PC-3 (cell line): ENCODE results near the gene PDCD1LG2. TPM values are rescaled to one million over a fixed set of nuclear protein-coding genes. Genes with fewer than 3 reads are reported as not detected.

ENCODE experiments used
- ATAC-seq: fragments of 200-7000 bp; cut with Tn5 transposase; 2 replicates; pipeline ENCODE4 v1.9.1; 2020; ENCODE audit warnings: mild to moderate bottlenecking, moderate library complexity
- BruUV-seq: library from RNA; stranded (reverse); fragments of 400-500 nt; replicated peaks from 2 replicates; lab custom pipeline; 2021; lab: Mats Ljungman, UMichigan
- CTCF ChIA-PET: fragments of 300-600 bp; sonication (Branson Sonifier 250); formaldehyde crosslinking; loops from one replicate; lab custom pipeline; 2022; ENCODE audit warnings: antibody characterized with exemption; lab: Charles Lee
- POLR2A ChIA-PET: fragments of 300-600 bp; sonication (Branson Sonifier 250); formaldehyde crosslinking; loops from one replicate; lab custom pipeline; 2022; ENCODE audit warnings: antibody characterized with exemption; ENCODE audit not compliant: unreplicated experiment; lab: Charles Lee
- DNase-seq: peaks from one replicate; pipeline ENCODE4 v3.0.0-alpha.2; 2015
- H2AFZ ChIP-seq: fragments of 300-600 bp; sonication (generic); 2 replicates; pipeline ENCODE4 v1.6.0; 2016; ENCODE audit warnings: antibody characterized with exemption, low read length
- H3F3A ChIP-seq: fragments of 300-600 bp; sonication (generic); one replicate; pipeline ENCODE4 v1.6.0; 2017; ENCODE audit warnings: antibody characterized with exemption, low read length, control low read depth, mild to moderate bottlenecking; ENCODE audit not compliant: unreplicated experiment
- H3K27ac ChIP-seq: fragments of 300-600 bp; sonication (generic); 2 replicates; pipeline ENCODE4 v1.5.1; 2016; ENCODE audit warnings: mild to moderate bottlenecking, low read length
- H3K27me3 ChIP-seq: fragments of 300-600 bp; sonication (generic); 2 replicates; pipeline ENCODE4 v1.6.1; 2016; ENCODE audit warnings: low read length, mixed read lengths
- H3K36me3 ChIP-seq: fragments of 300-600 bp; sonication (generic); 2 replicates; pipeline ENCODE4 v1.6.1; 2016; ENCODE audit warnings: low read depth, mixed run types, low read length, mixed read lengths
- H3K4me1 ChIP-seq: fragments of 300-600 bp; sonication (generic); 2 replicates; pipeline ENCODE4 v1.5.1; 2016; ENCODE audit warnings: low read length; ENCODE audit not compliant: insufficient read depth
- H3K4me2 ChIP-seq: fragments of 300-600 bp; sonication (generic); 2 replicates; pipeline ENCODE4 v1.6.0; 2016; ENCODE audit warnings: low read length
- H3K4me3 ChIP-seq: fragments of 300-600 bp; sonication (generic); 2 replicates; pipeline ENCODE4 v1.5.1; 2016; ENCODE audit warnings: mild to moderate bottlenecking, low read length, mixed read lengths
- H3K79me2 ChIP-seq: fragments of 300-600 bp; sonication (generic); 2 replicates; pipeline ENCODE4 v1.6.1; 2017; ENCODE audit warnings: low read length, mixed read lengths
- H3K9ac ChIP-seq: fragments of 300-600 bp; sonication (generic); 2 replicates; pipeline ENCODE4 v1.6.0; 2016; ENCODE audit warnings: mild to moderate bottlenecking, low read length
- H3K9me2 ChIP-seq: fragments of 300-600 bp; sonication (generic); replicated peaks from 2 replicates; pipeline ENCODE4 v1.6.1; 2016; ENCODE audit warnings: mixed run types, low read length, mixed read lengths
- H3K9me3 ChIP-seq: fragments of 300-600 bp; sonication (generic); 2 replicates; pipeline ENCODE4 v1.6.1; 2016; ENCODE audit warnings: low read length, mixed read lengths
- H4K20me1 ChIP-seq: fragments of 300-600 bp; sonication (generic); 2 replicates; pipeline ENCODE4 v1.6.1; 2016; ENCODE audit warnings: low read length, mixed read lengths
- EZH2 ChIP-seq: fragments of 300-600 bp; sonication (generic); IDR thresholded peaks from one replicate; pipeline ENCODE4 v1.6.1; 2017; ENCODE audit warnings: antibody characterized with exemption, mild to moderate bottlenecking, low read length; ENCODE audit not compliant: unreplicated experiment
- EZH2phosphoT487 ChIP-seq: fragments of 300-600 bp; sonication (generic); IDR thresholded peaks from 2 replicates; pipeline ENCODE4 v1.6.1; 2018; ENCODE audit warnings: mild to moderate bottlenecking, antibody characterized with exemption, low read length, borderline replicate concordance
- intact Hi-C: fragments of 100-400 bp; cut with micrococcal nuclease; formaldehyde crosslinking; loops from 2 replicates; pipeline ENCODE4 v1.9.0; 2023
- total RNA-seq: library from RNA; depleted of rRNA; stranded (reverse); fragments of >200 nt; gene quantifications from 2 replicates; pipeline ENCODE4 v1.2.3, GENCODE V29; 2014
- TF ChIP-seq, protein P1 (sequence below): fragments of 300-600 bp; sonication (generic); conservative IDR thresholded peaks from 2 replicates; pipeline ENCODE4 v1.5.1; 2017; ENCODE audit warnings: antibody characterized with exemption, low read depth, mild to moderate bottlenecking, low read length

Gene PDCD1LG2
- total RNA-seq, 1 experiment from 2014 or later: 1.4 TPM

DNA sequence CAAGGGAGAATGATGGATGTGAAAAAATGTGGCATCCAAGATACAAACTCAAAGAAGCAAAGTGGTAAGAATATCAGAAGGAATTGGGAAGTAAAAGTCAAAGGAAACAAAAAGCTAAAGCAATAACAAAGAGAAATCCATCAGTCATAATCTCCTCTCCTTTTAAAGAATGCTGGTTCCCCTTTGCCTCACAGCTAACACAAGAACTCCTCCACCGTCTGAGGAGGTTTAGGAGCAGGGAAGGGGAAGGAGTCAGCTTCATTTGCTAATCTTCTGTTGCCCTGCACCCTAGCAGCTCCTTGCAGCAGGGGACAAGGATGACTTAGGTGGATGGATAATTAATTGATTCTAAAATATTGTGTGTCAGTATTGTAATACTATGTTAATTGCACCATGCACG lies 43.6 kb upstream of the PDCD1LG2 start:
- Histone ChIP-seq H3K27ac (no peak overlapping the region), H4K20me1 (no peaks in the 10 kb centered on the region), H3K4me2 (no peak overlapping the region), H3K36me3 (peaks cover 11% of the 10 kb centered on the region; the same call in 1 of the 2 replicates), H3F3A (no peaks in the 10 kb centered on the region), H3K4me3 (no peak overlapping the region), H3K79me2 (no peaks in the 10 kb centered on the region), H3K27me3 (no peaks in the 10 kb centered on the region), H3K4me1 (no peaks in the 10 kb centered on the region), H3K9me2 (no peaks in the 10 kb centered on the region), H3K9ac (no peak overlapping the region), H3K9me3 (no peaks in the 10 kb centered on the region), H2AFZ (no peak overlapping the region)
- DNase-seq (no peak), ATAC-seq (no peak)
- POLR2A ChIA-PET: no interaction called here
- intact Hi-C loops: no loop called here
- CTCF ChIA-PET: no interaction called here
- TF ChIP-seq EZH2phosphoT487: no peak
- TF ChIP-seq EZH2: no peak
- no TSS peak for BruUV-seq

DNA sequence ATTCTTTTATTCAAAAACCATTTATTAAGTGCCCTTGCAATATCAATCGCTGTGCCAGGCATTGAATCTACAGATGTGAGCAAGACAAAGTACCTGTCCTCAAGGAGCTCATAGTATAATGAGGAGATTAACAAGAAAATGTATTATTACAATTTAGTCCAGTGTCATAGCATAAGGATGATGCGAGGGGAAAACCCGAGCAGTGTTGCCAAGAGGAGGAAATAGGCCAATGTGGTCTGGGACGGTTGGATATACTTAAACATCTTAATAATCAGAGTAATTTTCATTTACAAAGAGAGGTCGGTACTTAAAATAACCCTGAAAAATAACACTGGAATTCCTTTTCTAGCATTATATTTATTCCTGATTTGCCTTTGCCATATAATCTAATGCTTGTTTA lies 41.5 kb upstream of the PDCD1LG2 start:
- Histone ChIP-seq H3K27ac (no peak overlapping the region), H2AFZ (no peak overlapping the region), H3F3A (no peaks in the 10 kb centered on the region), H3K4me3 (no peak overlapping the region), H4K20me1 (no peaks in the 10 kb centered on the region), H3K4me2 (no peak overlapping the region), H3K36me3 (peaks cover 4% of the 10 kb centered on the region; the same call in 1 of the 2 replicates), H3K9me2 (no peaks in the 10 kb centered on the region), H3K9me3 (no peaks in the 10 kb centered on the region), H3K79me2 (no peaks in the 10 kb centered on the region), H3K27me3 (no peaks in the 10 kb centered on the region), H3K9ac (no peak overlapping the region), H3K4me1 (no peaks in the 10 kb centered on the region)
- DNase-seq (no peak), ATAC-seq (no peak)
- CTCF ChIA-PET: interaction anchor here (0.6 to 1.1 kb wide), 2 partner anchors 18 to 823 kb away, joined by 3 to 4 read pairs; partner anchors contain the start of gene CD274
- POLR2A ChIA-PET: interaction anchor here (0.6 kb wide), 1 partner anchor 154 kb away, joined by 5 read pairs; no protein-coding TSS in a partner anchor
- TF ChIP-seq EZH2phosphoT487 (no peak), EZH2 (no peak)
- TF ChIP-seq, protein P1, sequence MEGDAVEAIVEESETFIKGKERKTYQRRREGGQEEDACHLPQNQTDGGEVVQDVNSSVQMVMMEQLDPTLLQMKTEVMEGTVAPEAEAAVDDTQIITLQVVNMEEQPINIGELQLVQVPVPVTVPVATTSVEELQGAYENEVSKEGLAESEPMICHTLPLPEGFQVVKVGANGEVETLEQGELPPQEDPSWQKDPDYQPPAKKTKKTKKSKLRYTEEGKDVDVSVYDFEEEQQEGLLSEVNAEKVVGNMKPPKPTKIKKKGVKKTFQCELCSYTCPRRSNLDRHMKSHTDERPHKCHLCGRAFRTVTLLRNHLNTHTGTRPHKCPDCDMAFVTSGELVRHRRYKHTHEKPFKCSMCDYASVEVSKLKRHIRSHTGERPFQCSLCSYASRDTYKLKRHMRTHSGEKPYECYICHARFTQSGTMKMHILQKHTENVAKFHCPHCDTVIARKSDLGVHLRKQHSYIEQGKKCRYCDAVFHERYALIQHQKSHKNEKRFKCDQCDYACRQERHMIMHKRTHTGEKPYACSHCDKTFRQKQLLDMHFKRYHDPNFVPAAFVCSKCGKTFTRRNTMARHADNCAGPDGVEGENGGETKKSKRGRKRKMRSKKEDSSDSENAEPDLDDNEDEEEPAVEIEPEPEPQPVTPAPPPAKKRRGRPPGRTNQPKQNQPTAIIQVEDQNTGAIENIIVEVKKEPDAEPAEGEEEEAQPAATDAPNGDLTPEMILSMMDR: no peak
- no TSS peak for BruUV-seq
- intact Hi-C loops: no loop called here

DNA sequence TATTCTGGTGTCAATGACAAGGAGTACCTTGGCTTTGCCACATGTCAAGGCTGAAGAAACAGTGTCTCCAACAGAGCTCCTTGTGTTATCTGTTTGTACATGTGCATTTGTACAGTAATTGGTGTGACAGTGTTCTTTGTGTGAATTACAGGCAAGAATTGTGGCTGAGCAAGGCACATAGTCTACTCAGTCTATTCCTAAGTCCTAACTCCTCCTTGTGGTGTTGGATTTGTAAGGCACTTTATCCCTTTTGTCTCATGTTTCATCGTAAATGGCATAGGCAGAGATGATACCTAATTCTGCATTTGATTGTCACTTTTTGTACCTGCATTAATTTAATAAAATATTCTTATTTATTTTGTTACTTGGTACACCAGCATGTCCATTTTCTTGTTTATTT lies 40.2 kb upstream of the PDCD1LG2 start:
- TF ChIP-seq EZH2phosphoT487 (no peak), EZH2 (no peak)
- TF ChIP-seq, protein P1: no peak
- no peaks in the 10 kb centered on the region for H3K36me3 ChIP-seq
- no peaks in the 10 kb centered on the region for H3K79me2 ChIP-seq
- H3F3A ChIP-seq: no peaks in the 10 kb centered on the region
- H3K27ac ChIP-seq: no peak overlapping the region
- H4K20me1 ChIP-seq: no peaks in the 10 kb centered on the region
- no peak overlapping the region for H3K9ac ChIP-seq
- H3K9me2 ChIP-seq: no peaks in the 10 kb centered on the region
- H2AFZ ChIP-seq: no peak overlapping the region
- no TSS peak for BruUV-seq
- no peaks in the 10 kb centered on the region for H3K9me3 ChIP-seq
- H3K4me2 ChIP-seq: no peak overlapping the region
- no peaks in the 10 kb centered on the region for H3K4me1 ChIP-seq
- ATAC-seq (peak; percentile 59), DNase-seq (peak; percentile 19)
- H3K4me3 ChIP-seq: no peak overlapping the region
- no peaks in the 10 kb centered on the region for H3K27me3 ChIP-seq
- intact Hi-C loops: no loop called here
- ChIA-PET CTCF (no interaction called here), POLR2A (no interaction called here)
